GM21737 (cell line): ENCODE results near the gene PCDHGA6.
"Not testable (repeated sequence)": the region's sequence is repeated elsewhere in the genome, so short reads cannot be mapped to it uniquely, and the experiment has no call there.

Source experiments
- ATAC-seq: cut with Tn5 transposase; IDR thresholded peaks from one replicate; pipeline ENCODE4 v1.9.1; 2021; ENCODE audit warnings: mild to moderate bottlenecking, moderate library complexity; ENCODE audit not compliant: unreplicated experiment

Gene PCDHGA6

DNA sequence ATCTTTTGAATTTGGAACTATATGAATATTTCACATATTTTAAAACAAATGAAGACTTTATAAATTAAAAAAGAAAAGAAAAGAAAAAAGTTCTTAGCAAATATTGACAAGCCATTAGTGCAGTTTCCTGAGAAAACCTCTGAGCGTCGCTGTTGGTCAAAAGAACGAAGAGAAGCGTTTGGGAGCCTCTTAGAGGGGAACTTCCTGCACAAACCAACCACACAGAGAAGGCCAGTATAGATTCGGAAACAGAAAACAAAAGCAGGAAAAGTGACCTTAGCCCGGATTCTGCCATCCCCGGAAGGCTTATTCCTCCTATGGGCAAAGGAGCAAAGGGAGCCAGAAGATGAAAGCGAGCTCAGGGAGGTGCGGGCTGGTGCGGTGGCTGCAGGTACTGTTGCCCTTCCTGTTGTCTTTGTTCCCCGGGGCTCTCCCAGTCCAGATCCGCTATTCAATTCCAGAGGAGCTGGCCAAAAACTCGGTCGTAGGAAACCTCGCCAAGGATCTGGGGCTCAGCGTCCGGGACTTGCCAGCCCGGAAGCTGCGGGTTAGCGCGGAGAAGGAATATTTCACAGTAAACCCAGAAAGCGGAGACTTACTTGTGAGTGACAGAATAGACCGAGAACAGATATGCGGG is 13.8 kb upstream of the PCDHGA6 start, which contains the start of gene PCDHGB2:
PCDHGB2 (plus strand) TSS at position 205 of the 637 bp plus-strand sequence; CDS start at position 347, 142 bp downstream.
- no peak for ATAC-seq

DNA sequence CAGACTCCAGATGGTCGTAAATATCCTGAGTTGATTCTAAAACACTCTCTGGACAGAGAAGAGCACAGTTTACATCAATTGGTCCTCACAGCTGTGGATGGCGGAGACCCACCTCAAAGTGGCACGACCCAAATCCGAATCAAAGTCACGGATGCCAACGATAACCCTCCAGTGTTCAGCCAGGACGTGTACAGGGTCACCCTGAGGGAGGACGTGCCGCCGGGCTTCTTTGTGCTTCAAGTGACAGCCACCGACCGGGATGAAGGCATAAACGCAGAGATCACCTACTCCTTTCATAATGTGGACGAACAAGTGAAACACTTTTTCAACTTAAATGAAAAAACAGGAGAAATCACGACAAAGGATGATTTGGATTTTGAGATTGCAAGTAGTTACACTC is 13.0 kb upstream of the PCDHGA6 start:
- no peak for ATAC-seq

DNA sequence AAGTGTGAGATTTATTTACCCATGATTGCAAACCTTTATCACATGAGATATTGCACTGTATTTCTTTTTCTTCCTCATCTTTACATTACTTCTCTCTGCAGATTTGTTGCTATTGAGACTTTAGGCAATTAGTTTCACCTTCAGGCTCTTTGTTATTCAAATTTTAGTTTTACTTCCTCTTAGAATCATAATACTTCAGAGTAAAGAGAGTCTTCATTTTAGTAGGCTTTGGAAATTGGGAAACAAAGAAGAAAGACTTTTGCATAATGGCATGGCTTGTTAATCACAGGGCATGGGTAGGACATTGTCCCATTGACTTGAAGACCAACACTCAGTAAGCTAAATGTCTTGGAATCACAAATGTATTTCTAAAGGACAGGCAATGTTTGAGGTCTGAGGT is 11.0 kb upstream of the PCDHGA6 start:
- no peak for ATAC-seq

DNA sequence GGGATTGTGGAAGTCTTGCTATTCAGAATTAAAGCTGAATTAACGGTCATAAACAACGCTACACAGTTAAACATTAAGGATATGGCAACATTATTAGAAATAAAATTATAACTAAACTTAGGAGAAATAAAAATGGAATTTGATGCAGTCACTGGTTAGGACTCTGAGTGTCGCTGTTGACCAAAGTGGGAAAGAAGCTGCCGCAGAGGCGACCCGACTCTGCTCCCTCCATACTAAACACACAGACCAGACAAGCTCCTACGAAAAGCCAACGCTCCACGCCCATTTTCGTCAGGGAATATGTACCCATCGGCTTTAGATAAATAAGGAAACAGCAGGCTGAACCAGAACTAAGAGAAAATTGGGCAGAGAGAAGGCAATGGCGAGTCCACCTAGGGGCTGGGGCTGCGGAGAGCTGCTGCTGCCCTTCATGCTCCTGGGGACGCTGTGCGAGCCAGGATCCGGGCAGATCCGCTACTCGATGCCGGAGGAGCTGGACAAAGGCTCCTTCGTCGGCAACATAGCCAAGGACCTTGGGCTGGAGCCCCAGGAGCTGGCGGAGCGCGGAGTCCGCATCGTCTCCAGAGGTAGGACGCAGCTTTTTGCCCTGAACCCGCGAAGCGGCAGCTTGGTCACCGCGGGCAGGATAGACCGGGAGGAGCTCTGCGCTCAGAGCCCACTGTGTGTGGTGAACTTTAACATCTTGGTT is 9.6 kb upstream of the PCDHGA6 start, which contains the start of gene PCDHGA5:
PCDHGA5 (plus strand) TSS at position 211 of the 709 bp plus-strand sequence; CDS start at position 380, 169 bp downstream.
- no peak for ATAC-seq

DNA sequence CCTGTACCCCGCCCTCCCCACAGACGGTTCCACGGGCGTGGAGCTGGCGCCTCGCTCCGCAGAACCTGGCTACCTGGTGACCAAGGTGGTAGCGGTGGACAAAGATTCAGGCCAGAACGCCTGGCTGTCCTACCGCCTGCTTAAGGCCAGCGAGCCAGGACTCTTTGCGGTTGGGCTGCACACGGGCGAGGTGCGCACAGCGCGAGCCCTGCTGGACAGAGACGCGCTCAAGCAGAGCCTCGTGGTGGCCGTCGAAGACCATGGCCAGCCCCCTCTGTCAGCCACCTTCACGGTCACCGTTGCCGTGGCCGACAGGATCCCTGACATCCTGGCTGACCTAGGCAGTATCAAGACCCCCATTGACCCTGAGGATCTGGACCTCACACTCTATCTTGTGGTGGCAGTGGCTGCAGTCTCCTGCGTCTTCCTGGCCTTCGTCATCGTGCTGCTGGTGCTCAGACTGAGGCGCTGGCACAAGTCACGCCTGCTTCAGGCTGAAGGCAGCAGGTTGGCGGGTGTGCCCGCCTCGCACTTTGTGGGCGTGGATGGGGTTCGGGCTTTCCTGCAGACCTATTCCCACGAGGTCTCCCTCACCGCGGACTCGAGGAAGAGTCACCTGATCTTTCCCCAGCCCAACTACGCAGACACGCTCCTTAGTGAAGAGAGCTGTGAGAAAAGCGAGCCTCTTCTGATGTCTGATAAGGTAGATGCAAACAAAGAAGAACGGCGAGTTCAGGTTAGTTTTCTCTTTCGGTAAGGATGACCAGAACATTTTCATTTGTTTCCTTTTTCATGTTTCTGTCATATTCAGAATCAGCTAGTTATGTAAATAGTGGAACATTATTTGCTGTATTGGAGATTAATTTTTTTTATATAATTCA is 7.4 kb upstream of the PCDHGA6 start:
- ATAC-seq, result no peak

DNA sequence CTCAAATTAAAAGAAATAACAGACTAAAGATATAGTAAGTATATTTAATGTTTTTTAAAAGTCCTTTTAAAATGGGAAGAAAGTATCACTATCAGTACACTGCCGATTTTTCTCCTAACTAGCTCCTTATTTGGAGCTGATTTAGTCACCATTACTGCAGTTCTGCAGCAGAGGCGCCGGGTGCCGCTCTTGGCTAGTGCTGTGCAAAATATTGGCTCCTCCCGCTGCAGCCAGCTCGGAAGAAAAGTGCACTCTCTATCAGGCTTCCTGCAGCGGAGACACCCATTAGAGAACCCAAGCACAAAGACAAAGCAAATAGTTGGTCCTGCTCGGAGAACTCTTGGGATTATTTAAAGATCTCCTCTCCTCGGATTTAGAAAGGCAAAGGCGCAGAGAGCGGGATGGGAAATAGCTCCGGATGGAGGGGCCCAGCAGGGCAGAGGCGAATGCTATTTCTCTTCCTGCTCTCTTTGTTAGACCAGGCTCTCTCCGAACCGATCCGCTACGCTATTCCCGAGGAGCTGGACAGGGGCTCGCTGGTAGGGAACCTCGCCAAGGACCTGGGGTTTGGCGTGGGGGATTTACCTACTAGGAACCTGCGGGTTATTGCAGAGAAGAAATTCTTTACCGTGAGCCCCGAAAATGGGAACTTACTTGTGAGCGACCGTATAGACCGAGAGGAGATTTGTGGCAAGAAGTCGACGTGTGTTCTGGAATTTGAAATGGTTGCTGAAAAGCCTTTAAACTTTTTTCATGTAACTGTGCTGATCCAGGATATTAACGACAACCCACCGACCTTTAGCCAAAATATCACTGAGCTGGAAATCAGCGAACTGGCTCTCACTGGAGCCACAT is 3.5 kb upstream of the PCDHGA6 start, which contains the start of gene PCDHGB3:
PCDHGB3 (plus strand) TSS at position 249 of the 855 bp plus-strand sequence; CDS start at position 402, 153 bp downstream.
- ATAC-seq, result peak; percentile 69

DNA sequence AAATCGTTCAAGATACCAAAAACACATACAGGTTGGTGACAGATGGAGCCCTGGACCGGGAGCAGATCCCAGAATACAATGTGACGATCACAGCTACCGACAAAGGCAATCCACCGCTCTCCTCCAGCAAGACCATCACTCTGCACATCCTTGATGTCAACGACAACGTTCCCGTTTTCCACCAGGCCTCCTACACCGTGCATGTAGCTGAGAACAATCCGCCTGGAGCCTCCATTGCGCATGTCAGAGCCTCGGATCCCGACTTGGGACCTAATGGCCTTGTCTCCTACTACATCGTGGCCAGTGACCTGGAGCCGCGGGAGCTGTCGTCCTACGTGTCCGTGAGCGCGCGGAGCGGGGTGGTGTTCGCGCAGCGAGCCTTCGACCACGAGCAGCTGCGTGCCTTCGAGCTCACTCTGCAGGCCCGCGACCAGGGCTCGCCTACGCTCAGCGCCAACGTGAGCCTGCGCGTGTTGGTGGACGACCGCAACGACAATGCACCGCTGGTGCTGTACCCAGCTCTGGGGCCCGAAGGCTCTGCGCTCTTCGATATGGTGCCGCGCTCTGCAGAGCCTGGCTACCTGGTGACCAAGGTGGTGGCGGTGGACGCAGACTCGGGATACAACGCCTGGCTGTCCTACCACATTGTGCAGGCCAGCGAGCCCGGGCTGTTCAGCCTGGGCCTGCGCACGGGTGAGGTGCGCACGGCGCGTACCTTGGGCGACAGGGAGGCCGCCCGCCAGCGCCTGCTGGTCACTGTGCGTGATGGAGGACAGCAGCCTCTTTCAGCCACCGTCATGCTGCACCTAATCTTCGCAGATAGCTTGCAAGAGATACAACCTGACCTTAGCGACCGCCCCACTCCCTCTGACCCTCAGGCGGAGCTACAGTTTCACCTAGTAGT is 1.9 kb upstream of the PCDHGA6 start:
- ATAC-seq, result no peak

DNA sequence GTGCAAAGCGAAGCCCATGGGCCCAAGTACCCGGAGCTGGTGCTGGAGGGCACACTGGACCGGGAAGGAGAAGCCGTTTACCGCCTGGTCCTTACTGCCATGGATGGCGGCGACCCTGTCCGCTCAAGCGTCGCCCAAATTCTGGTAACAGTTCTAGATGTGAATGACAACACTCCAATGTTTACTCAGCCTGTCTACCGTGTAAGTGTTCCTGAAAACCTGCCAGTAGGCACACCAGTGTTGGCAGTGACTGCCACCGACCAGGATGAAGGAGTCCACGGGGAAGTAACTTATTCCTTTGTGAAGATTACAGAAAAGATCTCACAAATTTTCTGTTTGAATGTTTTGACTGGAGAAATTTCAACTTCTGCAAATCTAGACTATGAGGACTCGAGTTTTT is 936 bp downstream of the PCDHGA6 start:
- no peak for ATAC-seq

DNA sequence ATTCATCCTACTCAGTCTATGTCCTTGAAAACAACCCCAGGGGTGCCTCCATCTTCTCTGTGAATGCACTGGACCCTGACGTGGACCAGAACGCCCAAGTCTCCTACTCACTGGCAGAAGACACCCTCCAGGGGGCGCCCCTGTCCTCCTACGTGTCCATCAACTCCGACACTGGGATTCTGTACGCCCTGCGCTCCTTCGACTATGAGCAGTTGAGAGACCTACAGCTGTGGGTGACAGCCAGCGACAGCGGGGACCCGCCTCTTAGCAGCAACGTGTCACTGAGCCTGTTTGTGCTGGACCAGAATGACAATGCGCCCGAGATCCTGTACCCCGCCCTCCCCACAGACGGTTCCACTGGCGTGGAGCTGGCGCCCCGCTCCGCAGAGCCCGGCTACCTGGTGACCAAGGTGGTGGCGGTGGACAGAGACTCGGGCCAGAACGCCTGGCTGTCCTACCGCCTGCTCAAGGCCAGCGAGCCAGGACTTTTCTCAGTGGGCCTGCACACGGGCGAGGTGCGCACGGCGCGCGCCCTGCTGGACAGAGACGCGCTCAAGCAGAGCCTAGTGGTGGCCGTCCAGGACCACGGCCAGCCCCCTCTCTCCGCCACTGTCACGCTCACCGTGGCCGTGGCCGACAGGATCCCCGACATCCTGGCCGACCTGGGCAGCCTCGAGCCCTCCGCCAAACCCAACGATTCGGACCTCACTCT is 1.9 kb downstream of the PCDHGA6 start:
- not testable (repeated sequence) for ATAC-seq

DNA sequence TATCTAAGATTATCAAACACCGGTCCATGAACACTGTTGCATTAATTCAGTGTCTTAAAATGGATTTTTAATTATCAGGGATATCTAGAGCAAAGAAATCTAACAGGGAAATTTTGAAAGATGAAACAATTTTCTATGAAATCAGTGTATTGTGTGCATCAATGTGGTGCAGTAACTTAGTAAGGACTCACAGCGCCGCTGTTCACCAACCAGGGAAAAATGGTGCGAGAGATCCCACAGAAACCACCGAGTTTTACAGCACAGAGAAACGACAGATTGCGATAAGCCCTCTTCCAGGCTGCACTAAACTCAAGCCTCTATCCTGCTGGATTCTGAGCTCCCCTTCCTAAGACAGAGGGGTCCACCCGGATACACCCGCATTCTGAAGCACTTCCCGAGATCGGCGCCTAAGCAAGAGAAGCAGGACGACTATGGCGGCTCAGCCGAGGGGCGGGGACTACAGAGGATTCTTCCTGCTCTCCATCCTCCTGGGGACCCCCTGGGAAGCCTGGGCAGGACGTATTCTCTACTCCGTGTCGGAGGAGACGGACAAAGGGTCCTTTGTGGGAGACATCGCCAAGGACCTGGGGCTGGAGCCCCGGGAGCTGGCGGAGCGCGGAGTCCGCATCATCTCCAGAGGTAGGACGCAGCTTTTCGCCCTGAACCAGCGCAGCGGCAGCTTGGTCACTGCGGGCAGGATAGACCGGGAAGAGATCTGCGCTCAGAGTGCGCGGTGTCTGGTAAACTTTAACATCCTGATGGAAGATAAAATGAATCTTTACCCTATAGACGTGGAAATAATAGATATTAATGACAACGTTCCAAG is 9.0 kb downstream of the PCDHGA6 start, which contains the start of gene PCDHGA7:
PCDHGA7 (plus strand) TSS at position 274 of the 826 bp plus-strand sequence; CDS start at position 432, 158 bp downstream.
- no peak for ATAC-seq

DNA sequence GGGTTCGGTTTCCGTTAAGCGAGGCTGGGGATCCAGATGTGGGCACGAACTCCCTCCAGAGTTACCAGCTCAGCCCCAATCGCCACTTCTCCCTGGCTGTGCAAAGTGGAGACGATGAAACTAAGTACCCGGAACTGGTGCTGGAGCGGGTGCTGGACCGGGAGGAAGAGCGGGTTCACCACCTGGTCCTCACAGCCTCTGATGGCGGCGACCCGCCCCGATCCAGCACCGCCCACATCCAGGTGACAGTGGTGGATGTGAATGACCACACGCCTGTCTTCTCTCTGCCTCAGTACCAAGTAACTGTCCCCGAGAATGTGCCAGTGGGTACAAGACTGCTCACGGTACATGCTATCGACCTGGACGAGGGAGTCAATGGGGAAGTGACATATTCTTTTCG is 9.7 kb downstream of the PCDHGA6 start:
- no peak for ATAC-seq

DNA sequence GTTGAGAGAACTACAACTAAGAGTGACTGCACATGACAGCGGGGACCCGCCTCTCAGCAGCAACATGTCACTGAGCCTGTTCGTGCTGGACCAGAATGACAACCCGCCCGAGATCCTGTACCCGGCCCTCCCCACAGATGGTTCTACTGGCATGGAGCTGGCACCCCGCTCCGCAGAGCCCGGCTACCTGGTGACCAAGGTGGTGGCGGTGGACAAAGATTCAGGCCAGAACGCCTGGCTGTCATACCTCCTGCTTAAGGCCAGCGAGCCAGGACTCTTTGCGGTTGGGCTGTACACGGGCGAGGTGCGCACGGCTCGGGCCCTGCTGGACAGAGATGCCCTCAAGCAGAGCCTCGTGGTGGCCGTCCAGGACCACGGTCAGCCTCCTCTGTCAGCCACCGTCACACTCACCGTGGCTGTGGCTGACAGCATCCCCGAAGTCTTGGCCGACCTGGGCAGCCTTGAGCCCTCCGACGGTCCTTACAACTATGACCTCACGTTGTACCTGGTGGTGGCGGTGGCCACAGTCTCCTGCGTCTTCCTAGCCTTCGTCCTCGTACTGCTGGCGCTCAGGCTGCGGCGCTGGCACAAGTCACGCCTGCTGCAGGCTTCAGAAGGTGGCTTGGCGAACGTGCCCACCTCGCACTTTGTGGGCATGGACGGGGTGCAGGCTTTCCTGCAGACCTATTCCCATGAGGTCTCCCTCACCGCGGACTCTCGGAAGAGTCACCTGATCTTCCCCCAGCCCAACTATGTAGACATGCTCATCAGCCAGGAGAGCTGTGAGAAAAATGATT is 11.0 kb downstream of the PCDHGA6 start:
- ATAC-seq, result no peak

DNA sequence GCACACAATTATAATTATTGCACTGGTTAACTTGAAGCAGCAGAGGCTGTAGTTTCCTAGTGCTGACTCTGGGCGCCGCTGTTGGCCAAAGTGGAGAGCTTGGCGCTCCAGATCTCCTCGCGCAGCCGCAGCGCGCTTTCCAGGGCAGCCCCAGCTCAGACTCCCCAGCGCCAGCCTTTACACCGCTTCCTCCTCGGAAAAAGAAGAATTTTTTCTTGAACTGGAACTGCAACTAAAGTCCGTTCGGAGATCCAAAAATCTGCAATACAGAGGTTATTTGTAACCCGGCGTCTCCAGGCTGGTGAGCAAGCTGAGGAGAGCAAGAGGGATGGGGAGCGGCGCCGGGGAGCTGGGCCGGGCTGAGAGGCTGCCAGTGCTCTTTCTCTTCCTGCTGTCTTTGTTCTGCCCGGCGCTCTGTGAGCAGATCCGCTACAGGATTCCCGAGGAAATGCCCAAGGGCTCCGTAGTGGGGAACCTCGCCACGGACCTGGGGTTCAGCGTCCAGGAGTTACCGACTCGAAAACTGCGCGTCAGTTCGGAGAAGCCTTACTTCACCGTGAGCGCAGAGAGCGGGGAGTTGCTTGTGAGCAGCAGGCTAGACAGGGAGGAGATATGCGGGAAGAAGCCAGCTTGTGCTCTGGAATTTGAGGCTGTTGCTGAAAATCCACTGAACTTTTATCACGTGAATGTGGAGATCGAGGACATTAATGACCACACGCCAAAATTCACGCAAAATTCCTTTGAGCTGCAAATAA is 14.0 kb downstream of the PCDHGA6 start, which contains the start of gene PCDHGB4:
PCDHGB4 (plus strand) TSS at position 142 of the 755 bp plus-strand sequence; CDS start at position 329, 187 bp downstream.
- ATAC-seq, result not testable (repeated sequence)

DNA sequence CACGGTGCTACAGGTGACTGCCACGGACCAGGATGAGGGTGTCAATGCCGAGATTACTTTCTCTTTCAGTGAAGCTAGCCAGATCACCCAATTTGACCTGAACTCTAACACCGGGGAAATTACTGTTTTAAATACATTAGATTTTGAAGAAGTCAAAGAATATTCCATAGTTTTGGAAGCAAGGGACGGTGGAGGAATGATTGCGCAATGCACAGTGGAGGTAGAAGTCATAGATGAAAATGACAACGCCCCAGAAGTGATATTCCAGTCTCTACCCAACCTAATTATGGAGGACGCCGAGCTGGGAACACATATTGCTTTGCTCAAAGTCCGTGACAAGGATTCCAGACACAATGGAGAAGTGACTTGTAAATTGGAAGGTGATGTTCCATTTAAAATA is 15.0 kb downstream of the PCDHGA6 start:
- ATAC-seq, result no peak

DNA sequence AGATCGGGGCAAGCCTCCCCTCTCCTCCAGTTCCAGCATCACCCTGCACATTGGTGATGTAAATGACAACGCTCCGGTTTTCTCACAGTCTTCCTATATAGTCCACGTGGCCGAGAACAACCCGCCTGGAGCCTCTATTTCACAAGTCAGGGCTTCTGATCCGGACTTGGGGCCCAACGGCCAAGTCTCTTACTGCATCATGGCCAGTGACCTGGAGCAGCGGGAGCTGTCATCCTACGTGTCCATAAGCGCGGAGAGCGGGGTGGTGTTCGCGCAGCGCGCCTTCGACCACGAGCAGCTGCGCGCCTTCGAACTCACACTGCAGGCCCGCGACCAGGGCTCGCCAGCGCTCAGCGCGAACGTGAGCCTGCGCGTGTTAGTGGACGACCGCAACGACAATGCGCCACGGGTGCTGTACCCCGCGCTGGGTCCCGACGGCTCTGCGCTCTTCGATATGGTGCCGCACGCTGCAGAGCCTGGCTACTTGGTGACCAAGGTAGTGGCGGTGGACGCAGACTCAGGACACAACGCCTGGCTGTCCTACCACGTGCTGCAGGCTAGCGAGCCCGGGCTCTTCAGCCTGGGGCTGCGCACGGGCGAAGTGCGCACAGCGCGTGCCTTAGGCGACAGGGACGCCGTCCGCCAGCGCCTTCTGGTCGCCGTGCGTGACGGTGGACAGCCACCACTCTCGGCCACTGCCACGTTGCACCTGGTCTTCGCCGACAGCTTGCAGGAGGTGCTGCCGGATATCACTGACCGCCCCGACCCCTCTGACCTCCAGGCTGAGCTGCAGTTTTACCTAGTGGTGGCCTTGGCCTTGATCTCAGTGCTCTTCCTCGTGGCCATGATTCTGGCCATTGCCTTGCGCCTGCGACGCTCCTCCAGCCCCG is 15.7 kb downstream of the PCDHGA6 start:
- ATAC-seq, result no peak
